GDM1 (cell line): ENCODE results near the gene SH2D7.

ENCODE experiments used
- DNase-seq: peaks from one replicate; lab custom pipeline; 2025; lab: John Stamatoyannopoulos, UW

The SH2D7 gene

DNA sequence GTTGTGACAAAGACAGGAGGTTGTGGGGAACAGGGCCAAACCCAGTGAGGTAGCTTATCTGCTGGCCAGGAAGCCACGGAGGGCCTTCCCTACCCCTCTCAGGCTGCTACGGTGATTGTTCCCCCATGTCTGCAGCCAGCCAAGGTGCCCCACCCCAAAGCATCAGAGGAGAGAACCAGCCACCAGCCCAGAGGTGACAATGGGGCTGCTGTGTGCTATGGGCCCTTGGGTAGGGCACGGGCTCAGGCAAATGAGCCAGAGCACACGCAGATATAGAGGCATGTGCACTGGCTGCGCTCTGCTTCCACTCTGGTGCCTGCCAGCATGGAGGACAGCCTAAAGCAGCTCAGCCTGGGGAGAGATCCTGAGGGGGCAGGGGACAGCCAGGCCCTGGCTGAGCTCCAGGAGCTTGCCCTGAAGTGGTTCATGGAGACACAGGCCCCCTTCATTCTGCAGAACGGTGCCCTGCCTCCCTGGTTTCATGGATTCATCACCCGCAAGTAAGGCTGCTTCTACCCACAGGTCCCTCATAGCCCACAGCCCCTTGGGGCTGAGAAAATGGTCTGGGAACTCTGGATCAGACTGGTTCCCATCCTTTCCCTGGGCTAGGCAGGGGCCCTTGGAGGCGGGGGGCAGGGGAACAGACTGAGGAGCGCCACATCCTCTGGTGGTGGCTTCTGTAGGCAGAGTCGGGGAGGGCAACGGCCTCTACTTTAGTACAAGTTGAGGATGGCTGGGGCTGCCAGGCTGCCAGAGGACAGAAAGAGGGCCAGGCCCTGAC is at the start of gene SH2D7:
TSS of gene SH2D7 (plus strand) at position 301 of the 781 bp plus-strand sequence. CDS start at position 325, 24 bp downstream.
- DNase-seq, result no peak

GRCh38 chr15:78044407-78045155 is 47.8 kb upstream of the SH2D7 start:
- no peak for DNase-seq

GRCh38 chr15:78045189-78045588 is 47.2 kb upstream of the SH2D7 start:
- no peak for DNase-seq

DNA sequence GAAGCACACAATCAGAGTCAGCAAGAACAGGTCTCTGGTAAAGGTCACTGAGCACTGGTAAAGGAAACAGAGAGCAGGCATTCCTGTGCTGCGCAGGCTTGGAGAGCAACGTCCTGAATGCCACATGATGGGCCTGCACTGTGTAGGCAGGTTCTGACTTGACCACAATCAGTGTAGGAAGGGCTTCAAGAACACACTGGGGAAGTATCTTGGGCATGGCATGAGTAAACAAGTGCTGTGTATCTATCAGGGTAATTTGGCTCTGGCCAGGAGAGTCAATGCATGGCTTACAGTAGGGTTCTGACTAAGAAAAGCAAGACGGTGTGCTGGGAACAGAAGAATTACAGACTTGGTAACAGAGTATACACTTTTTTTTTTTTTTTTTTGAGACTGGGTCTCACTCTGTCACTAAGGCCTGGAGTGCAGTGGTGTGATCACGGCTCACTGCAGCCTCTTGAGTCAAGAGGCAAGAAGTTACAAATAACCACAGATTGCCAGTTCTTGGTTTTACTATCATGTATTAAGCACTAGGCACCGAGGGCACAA is 45.5 kb upstream of the SH2D7 start:
- no peak for DNase-seq

- peak; percentile 88 for DNase-seq
These were observed 44.4 kb upstream of the SH2D7 start for GRCh38 chr15:78047761-78048627.

DNA sequence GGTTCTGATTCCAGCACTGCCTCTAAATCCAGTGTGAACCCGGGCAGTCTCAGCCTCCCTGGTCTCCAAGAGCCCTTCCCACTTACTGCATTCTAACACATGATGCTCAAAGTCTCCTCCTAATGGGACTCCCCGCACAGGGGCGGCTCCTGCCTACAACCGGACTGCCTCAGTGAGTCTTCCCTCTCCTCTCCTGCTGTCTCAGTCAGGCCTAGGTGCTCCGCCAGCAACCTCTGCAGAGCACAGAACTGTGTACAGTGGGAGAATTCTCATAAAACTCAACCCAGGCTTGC is 43.8 kb upstream of the SH2D7 start:
- no peak for DNase-seq

DNA sequence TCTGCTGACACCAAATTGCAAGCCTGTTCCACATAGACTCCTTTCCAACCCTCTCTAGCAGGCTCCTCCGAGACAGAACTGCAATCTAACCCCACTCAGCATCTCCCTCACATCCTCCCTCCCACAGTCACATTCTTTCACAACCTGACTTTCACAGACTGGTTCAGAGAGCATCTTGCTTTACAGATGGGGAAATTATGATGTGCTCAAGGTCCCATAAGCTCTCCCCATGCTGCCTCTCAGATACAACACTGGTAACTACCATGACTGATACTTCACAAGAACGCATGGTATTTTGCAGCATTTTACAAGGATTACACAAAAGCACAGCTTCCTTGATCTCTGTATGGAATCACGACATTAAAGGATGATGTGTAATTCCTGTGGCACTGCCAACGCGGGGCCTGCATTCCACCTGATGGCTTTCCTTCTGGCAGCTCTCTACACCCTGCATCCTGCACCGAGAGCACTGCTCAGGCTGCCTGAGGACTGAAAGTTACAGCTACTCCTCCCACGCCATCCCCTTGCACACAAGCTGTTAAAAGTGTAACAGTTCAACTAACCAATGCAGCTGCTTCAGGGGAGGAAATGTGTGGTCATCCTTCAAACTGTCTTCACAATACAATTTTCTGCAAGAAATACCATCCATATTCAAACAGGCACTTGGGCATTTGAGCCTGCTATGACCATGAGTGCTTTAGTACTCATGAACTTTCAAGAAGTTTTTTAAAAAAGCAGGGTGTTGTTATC is 42.5 kb upstream of the SH2D7 start:
- DNase-seq, result peak; percentile 74

DNA sequence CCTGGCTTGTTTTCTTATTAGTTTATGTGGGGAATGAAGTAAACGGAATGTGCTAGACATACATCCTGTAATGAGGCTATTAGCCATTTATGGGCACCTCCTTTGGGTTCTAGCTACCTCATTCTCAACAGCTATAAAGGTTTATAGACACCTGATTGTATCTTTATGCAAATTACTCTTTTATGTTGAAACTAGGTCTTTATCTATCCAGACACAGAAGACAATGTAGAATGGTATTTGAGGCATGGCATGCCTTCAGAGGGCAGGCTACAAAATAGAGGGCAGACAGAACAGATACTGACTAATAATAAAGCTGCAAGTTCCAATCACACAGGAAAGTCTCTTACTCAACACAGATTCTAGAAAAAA is 41.9 kb upstream of the SH2D7 start:
- no peak for DNase-seq

- DNase-seq, result no peak
These were observed 41.5 kb upstream of the SH2D7 start for GRCh38 chr15:78050826-78051225.

- no peak for DNase-seq
These were observed 40.8 kb upstream of the SH2D7 start for GRCh38 chr15:78051596-78051995.

DNA sequence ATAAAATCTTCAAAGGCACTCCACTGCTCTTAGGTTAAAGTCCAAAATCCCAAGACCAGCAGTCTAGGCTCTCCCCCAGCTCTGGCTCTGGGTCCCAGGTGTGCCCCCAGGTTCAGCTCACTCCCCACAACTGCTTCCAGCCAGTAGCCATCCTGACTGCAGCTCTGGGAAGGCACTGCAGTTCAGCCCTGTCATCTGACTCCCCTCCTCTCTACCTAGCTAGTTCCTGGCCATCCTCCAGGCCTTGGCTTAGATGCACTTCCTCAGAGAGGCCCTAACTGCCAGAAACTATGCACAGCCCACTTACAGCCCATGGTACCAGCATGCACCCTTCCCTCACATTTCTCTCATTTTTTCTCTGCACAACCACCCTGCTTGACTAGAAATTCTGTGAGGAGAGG is 40.4 kb upstream of the SH2D7 start:
- DNase-seq, result peak; percentile 25

GRCh38 chr15:78052545-78052944 is 39.8 kb upstream of the SH2D7 start:
- DNase-seq, result no peak

DNA sequence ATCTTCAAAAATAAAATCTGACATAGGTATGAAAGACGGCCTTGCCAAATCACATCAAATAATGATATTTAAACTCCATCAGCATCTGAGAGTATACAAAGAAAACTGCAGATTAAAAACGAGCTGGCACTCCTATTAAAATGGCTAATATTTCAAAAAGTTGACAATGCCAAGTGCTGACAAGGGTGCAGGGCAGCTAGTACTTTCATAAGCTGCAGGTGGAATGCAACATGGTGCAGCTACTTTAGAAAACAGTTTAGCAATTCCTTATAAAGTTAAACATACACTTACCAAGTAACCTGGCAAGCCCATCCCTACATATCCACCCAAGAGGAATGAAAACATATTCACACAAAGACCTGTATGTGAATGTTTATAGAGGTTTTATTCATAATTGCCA is 37.8 kb upstream of the SH2D7 start:
- no peak for DNase-seq

DNA sequence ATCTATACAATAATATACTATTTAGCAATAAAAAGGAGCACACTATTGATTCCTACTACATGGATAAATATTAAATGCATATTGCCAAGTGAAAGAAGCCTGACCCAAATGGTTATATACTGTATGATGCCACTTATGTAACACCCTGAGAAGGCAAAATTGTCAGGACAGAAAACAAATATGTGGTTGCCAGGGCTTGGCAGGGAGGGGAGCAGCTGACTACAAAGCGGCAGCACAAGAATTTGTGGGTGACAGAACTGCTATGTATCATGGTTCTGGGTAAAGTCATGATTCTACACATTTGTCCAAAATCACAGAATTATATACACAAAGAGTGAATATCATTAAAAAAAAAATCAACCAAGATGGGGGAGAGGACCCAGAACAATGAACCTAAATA is 37.4 kb upstream of the SH2D7 start:
- DNase-seq, result no peak

- DNase-seq, result peak; percentile 67
These were observed 36.2 kb upstream of the SH2D7 start for GRCh38 chr15:78055919-78056713.

DNA sequence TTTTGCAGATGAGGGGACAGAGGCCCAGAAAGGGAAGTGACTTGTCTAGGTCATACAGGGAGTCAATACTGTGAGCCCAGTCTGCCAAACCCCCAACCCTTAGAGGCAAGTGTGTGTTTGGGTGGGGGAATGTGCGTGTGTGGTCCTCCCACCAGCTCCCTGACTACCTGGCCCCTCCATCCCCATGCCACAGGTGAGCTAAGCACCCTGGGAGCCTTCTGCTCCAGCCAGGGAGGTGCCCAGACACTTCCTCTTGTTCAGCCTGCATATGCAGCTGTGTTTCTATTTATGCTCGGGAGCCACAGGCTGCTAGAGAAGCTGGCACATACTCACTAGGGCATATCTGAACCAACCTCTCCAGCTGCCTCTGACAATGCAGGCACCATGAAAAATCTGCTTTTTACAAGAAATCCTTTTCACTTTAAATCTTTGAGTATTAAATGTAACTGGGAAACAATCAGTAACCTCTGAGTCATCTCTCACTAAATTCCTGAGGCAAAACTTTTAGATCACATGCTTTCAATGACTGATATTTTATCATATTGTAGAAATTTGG is 35.6 kb upstream of the SH2D7 start:
- DNase-seq, result peak; percentile 70

- no peak for DNase-seq
These were observed 34.6 kb upstream of the SH2D7 start for GRCh38 chr15:78057803-78058202.

DNA sequence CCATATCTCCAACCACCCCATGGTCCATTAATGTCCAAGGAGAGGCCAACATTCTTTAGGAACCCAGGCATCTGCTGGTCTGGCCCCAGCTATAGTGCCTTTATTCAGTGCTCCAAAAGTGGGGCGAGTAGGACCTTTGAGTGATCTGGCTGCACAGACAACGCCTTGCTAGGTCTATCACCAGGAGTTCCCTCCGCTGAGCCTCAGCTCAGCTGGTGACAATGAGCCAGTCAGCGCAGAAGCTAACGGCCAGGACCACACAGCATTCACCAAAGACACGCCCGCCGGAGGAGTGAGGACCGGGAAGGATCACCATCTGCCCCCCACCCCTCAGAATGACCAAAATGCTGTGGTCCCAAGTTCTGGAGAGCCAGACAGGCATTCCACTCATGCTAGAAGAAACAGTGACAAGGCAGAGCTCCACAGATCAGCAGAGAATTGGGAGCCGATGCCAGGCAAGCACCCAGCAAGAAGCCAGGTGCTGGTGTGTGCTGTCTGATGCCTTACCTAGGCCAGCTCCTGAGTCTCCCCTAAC is 33.9 kb upstream of the SH2D7 start:
- DNase-seq, result no peak

- DNase-seq, result no peak
These were observed 33.1 kb upstream of the SH2D7 start for GRCh38 chr15:78059110-78059839.

- no peak for DNase-seq
These were observed 32.1 kb upstream of the SH2D7 start for GRCh38 chr15:78060232-78060631.
